ENCODE data around the gene TLE2. TPM values are rescaled to one million over a fixed set of nuclear protein-coding genes. Genes with fewer than 3 reads are reported as not detected.
A peak's percentile ranks its signal among the peaks of the same experiment; 100 is the strongest.

Gene TLE2
- total and polyA plus RNA-seq, 9 of the 15 experiments (the other 6 are each of a cell fraction or from before 2014, with no cell fraction given) = 0.35 to 13.1 (median 6.2) TPM

DNA sequence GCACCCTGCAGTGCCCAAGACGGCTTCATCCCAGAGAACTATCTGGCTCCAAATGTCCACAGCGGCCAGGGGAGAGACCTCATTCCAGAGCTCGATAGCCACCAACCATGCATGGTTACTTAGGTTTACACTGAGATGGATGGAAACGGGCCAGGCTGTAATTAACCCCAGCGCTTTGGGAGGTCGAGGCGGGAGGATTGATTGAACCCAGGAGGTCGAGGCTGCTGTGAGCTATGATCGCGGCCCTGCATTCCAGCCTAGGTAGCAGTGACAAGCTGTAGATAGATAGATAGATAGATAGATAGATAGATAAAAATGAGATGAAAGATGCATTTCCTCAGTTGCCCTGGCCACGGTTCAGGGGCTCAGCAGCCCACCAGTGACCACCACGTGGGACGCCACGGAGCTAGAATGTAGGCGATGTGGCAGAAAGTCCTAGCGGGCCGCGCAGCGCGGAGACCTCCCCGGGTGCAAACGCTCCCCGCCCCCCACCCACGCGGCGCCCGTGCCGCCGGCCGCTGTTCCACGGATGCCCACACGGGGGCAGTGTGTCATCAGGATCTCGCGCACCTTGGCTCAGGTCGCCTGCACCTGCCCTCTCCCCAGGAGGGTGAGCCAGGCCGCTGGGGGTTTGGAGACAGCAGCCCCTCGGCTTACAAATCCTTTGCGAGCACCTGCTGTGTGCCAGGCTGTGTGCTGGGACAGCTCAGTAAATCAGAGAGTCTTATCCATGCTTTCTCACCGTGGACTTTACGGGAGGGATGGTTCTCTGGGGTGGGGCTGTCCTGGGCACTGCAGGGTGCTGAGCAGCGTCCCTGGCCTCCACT, 46.7 kb upstream of the TLE2 start (continued):
- TF ChIP-seq ZC3H11A (IDR thresholded peaks at IDR 0.05; ENCODE audit: low read depth, low read length) = no peak
- TF ChIP-seq ZFP36 (IDR thresholded peaks at IDR 0.05; ENCODE audit: low read depth, low read length, partially characterized antibody) = peak; percentile 5
- no peak for TF ChIP-seq SMARCA5 (IDR thresholded peaks at IDR 0.05)
- TF ChIP-seq ZEB2 (IDR thresholded peaks at IDR 0.05) = peak; percentile 58; the same call in 1 of the 2 replicates
- 0 out of 4 replicates have a peak, but pooled peaks of 1 of the 2 experiments have one; percentile 12 for TF ChIP-seq NONO (IDR thresholded peaks at IDR 0.05; ENCODE audit: low read depth in 2 of 2, low read length in 1 of 2)
- peak; percentile 26; the same call in 1 of the 2 replicates for TF ChIP-seq ATF7 (IDR thresholded peaks at IDR 0.05)
- peak; percentile 17; the same call in 1 of the 2 replicates for TF ChIP-seq ZFX (CRISPR knock-in tag; IDR thresholded peaks at IDR 0.05)
- peak; percentile 41; the same call in 1 of the 2 replicates for TF ChIP-seq CXXC5 (CRISPR knock-in tag; IDR thresholded peaks at IDR 0.05)
- TF ChIP-seq ZBTB2 (IDR thresholded peaks at IDR 0.05) = peak; percentile 49; the same call in 1 of the 2 replicates
- TF ChIP-seq ZNF77 (CRISPR knock-in tag; IDR thresholded peaks at IDR 0.05) = no peak
- TF ChIP-seq, protein P1, sequence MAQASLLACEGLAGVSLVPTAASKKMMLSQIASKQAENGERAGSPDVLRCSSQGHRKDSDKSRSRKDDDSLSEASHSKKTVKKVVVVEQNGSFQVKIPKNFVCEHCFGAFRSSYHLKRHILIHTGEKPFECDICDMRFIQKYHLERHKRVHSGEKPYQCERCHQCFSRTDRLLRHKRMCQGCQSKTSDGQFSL (CRISPR knock-in tag; IDR thresholded peaks at IDR 0.05) = peak; percentile 54; the same call in 1 of the 2 replicates
- TF ChIP-seq, protein P1 (tag; IDR thresholded peaks at IDR 0.05) = no peak
- no peak for TF ChIP-seq SRF (CRISPR knock-in tag; IDR thresholded peaks at IDR 0.05)
- TF ChIP-seq ZNF280A (IDR thresholded peaks at IDR 0.05; ENCODE audit: low read depth, partially characterized antibody) = no peak
- TF ChIP-seq MYBL2 (IDR thresholded peaks at IDR 0.05; ENCODE audit: low read depth) = no peak
- TF ChIP-seq MYBL2 (CRISPR knock-in tag; IDR thresholded peaks at IDR 0.05; ENCODE audit: borderline replicate concordance) = no peak
- no peak; the same call in 1 of the 2 replicates for TF ChIP-seq NFIC (IDR thresholded peaks at IDR 0.05)
- TF ChIP-seq, protein P2, sequence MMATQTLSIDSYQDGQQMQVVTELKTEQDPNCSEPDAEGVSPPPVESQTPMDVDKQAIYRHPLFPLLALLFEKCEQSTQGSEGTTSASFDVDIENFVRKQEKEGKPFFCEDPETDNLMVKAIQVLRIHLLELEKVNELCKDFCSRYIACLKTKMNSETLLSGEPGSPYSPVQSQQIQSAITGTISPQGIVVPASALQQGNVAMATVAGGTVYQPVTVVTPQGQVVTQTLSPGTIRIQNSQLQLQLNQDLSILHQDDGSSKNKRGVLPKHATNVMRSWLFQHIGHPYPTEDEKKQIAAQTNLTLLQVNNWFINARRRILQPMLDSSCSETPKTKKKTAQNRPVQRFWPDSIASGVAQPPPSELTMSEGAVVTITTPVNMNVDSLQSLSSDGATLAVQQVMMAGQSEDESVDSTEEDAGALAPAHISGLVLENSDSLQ (IDR thresholded peaks at IDR 0.05) = no peak
- no peak for TF ChIP-seq SAFB2 (IDR thresholded peaks at IDR 0.05; ENCODE audit: borderline replicate concordance, low read depth, low read length, severe bottlenecking)
- 0 out of 2 replicates have a peak, but pooled peaks have one; percentile 15 for TF ChIP-seq TARDBP (IDR thresholded peaks at IDR 0.05)
- TF ChIP-seq HSF4 (CRISPR knock-in tag; IDR thresholded peaks at IDR 0.05; ENCODE audit: borderline replicate concordance) = no peak
- peak; percentile 51; the same call in 1 of the 2 replicates for TF ChIP-seq SP1 (CRISPR knock-in tag; IDR thresholded peaks at IDR 0.05)
- no peak for TF ChIP-seq ETV1 (tag; conservative IDR thresholded peaks at IDR 0.05; ENCODE audit: low read depth)
- TF ChIP-seq WHSC1 (IDR thresholded peaks at IDR 0.05; ENCODE audit: low read length) = no peak
